IPS-NIHi11 (cell line): ENCODE results near the gene KCNN3.
"Not testable (repeated sequence)": the region's sequence is repeated elsewhere in the genome, so short reads cannot be mapped to it uniquely, and the experiment has no call there.

Source experiments
- DNase-seq: peaks from one replicate; pipeline ENCODE4 v3.0.0; 2012; ENCODE audit warnings: mixed read lengths, low spot score

The KCNN3 gene

DNA sequence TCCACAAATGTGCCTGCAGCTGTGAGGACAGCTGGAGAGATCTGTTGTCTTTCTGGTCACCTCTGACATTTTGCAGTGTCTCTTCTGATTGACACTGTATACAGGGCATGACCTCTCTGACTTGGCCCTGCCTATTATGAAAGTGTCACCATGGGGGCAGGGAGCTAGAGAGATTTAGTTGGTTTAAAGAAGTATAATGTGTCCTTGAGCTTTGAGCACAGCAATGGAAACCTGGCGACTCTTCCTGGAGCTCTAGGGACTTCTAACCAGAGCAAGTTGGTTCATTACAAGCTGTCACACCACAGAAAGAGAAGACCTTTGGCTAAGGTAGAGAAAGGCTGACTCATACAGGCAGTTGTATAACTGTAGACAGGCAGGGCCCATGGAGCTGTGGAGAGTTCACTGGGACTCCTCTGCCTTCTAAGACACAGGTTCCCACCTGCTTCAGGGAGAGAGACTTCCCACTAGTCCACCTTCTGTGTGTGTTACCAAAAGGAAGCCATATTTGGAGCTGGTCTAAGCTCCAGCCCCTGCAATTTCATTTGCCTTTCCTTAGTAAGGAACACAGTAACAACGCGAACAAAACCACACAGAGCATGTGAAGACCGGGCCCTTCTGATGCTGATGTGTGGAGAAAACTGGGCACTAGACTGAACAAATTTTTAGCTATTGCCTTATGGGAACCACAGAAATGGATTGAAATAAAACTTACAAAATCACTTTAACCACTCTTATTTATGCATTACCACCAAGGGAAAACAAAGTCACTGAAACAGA, 171.6 kb downstream of the KCNN3 start:
- no peak for DNase-seq

GRCh38 chr1:154697710-154698109, 172.4 kb downstream of the KCNN3 start:
- no peak for DNase-seq

- DNase-seq: no peak
These were observed 173.6 kb downstream of the KCNN3 start for GRCh38 chr1:154696456-154696855.

- DNase-seq: no peak
These were observed 174.1 kb downstream of the KCNN3 start for GRCh38 chr1:154695985-154696384.

- no peak for DNase-seq
These were observed 175.1 kb downstream of the KCNN3 start for GRCh38 chr1:154694995-154695394.

DNA sequence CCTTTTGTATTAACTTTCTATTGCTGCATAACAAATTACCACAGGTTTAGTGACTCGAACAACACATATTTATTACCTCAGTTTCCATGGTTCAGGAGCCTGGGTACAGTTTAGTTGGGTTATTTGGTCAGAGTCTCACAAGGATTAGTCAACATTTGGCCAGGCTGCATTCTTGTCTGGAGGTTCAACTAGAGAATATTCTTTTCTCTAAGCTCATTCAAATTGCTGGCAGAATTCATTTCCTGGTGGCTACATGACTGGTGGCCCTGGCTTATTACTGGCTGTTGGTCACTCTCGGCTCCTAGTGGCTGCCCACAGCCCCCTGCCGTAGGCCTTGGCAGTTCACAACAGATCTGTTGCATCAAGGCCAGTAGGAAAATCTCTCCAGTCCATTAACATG, 181.0 kb downstream of the KCNN3 start:
- no peak for DNase-seq

- no peak for DNase-seq
These were observed 183.6 kb downstream of the KCNN3 start for GRCh38 chr1:154686507-154686906.

DNA sequence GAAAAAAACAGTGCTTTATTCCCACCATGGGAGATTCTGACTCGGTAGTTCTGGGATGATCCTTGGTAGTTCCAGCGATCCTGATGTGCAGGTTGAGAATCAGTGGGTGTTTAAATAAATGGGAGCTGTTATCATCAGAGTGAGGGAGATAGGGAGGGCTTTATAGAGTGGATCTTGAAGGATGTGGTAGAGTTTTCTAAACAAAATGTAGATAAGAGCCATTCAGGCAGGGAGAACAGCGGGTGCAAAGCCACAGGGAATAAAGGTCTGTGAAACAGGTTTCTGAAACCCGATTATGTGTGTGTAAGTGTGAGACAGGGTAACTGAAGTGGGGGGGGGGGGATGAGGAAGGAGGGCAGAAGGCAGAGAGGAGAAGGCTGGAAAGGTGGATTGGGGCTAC, 186.3 kb downstream of the KCNN3 start:
- DNase-seq: no peak

GRCh38 chr1:154682254-154682653, 187.8 kb downstream of the KCNN3 start:
- DNase-seq: peak; percentile 25

- DNase-seq: not testable (repeated sequence)
These were observed 192.2 kb downstream of the KCNN3 start for GRCh38 chr1:154677844-154678243.

- not testable (repeated sequence) for DNase-seq
These were observed 193.2 kb downstream of the KCNN3 start for GRCh38 chr1:154676847-154677246.

- not testable (repeated sequence) for DNase-seq
These were observed 195.6 kb downstream of the KCNN3 start for GRCh38 chr1:154674456-154674855.

DNA sequence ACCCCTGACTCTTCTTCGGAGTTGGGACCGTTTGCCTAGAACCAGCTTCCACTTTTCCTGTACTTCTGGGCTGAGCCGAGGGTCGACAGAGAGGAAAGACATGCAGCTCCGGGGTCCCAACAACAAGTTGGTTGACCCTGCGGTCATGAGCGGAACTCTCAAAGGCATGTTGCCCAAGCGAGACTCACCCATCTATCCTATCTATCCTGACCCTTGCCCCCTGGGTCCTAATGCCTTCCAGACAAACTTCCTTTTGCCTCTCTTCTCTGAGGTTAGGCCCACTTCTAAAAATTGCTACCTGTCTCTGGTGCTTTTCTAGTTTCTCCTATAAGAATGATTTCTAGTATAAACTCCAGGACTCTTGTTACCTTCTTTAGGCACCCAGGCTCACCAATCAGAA, 197.8 kb downstream of the KCNN3 start:
- not testable (repeated sequence) for DNase-seq

GRCh38 chr1:154671412-154671811, 198.7 kb downstream of the KCNN3 start:
- not testable (repeated sequence) for DNase-seq

- DNase-seq: not testable (repeated sequence)
These were observed 199.5 kb downstream of the KCNN3 start for GRCh38 chr1:154670310-154671270.

GRCh38 chr1:154669464-154670282, 200.4 kb downstream of the KCNN3 start:
- DNase-seq: peak; percentile 87

DNA sequence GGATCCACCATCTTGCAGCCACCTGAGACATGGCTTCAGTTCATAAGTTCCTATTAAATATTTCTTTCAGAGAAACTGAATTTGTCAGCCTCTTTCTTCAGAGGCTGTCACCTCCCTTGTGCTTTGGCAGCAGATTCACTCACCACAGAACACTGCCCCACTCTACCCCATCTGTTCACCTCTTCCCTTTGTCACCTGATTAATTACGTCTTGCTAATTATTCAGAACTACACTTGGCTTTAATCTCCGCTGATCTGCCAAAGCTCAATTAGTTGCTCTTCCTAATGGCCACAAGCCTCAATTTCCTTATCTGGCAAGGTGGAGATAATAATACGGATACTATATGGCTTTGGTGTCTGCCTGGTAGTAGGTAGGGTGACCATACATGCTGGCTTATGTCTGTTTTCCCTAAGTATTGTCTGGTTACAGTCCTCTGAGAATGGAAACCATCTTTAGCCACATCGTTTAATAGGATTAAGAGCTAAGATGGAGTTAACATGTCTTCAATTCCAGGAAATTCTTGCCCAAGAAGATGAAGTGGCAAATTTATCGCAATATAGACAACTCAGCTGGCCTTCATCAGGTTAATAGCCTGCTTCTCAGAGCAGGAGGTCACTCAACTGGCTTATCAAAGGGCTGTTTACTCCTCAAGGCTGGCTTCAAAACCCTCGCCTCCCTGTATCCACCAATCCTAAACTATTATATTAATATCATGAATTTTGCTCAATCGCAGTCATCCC, 203.9 kb downstream of the KCNN3 start:
- no peak for DNase-seq

DNA sequence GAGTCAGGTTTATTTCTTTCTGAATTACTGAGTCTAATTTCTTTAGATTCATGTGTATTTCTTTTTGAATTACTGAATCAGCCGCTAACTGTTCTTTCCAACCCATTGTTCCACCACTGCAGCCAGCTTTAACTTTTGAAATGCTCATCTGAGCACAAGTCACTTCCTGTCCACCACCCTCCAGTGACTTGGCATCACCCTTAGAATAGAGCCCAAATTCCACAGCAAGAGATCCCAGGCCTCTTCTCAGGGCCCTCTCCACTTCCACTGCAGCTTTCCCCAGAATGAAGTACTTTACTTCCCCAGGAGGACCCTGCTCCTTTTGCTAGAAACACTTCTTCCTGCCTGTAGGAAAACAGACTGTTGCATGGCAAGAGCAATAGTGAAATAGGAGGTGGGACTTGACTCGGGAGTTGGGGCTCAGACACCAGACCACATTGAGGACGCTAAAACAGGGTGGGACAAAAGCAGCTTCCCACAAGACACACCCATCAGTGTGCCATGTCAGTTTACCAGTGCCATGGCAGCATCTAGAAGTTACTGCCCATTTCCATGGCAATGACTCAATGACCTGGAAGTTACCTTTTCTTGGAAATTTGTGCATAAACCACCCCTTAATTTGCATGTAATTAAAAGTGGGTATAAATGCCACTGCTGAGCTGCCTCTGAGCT, 205.6 kb downstream of the KCNN3 start:
- DNase-seq: no peak

DNA sequence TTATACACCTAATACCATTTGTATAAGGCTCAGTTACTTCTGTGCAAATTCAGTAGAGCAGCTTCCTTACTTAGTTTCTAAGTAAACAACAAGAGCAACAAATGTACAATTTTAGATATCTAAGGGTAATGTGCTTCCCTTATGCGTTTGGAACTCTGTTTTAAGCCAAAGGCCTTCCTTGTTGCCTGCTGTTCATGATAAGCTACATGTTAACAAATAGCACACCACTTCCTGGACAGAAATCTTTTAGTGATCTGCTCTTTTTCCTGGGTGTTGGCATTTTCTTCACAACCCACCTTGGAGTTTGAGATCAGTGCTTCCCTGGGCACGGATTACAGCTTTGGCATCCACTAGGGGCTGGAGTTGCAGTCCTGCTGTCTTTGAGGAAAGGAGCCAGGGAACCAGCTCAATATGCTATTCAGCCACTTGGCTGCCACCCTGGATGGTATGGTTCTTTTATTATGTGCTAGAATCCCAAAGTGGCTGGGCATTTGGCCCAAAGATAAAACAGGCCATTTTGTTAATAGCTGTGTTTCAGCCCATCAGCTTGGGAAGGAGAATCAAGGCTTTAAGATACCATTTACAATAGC, 206.5 kb downstream of the KCNN3 start:
- no peak for DNase-seq

DNA sequence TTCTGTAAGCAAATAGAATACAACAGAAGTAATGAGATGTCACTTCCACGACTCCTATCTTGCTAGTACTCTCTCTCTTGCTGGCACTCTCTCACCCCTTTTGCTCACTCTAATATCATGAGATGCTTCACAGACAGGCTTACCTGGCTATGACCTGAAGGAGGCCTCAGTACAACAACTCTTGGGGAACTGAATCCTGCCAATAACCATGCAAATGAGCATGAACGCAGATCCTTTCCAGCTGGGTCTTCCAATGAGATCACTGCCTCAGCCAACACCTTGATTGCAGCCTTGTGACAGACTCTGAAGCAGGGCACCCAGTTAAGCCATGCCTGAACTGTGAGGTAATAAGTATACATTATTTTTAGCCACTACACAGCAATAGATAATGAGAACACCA, 209.0 kb downstream of the KCNN3 start:
- DNase-seq: peak; percentile 27
